GM23338 (cell line): ENCODE data around the gene TMEM239. TPM values are rescaled to one million over a fixed set of nuclear protein-coding genes. Genes with fewer than 3 reads are reported as not detected.

Experiments used
- ATAC-seq: fragments of 200-7000 bp; cut with Tn5 transposase; 3 replicates; pipeline ENCODE4 v1.9.1; 2020
- DNase-seq: peaks from one replicate; pipeline ENCODE4 v3.0.0-alpha.2; 2015; ENCODE audit warnings: low spot score
- H2AFZ ChIP-seq: fragments of 200-600 bp; sonication (generic); 2 replicates; pipeline ENCODE4 v1.8.0; 2016; ENCODE audit warnings: antibody characterized with exemption, mild to moderate bottlenecking, moderate library complexity
- H3F3A ChIP-seq: fragments of 200-600 bp; sonication (generic); replicated peaks from 2 replicates; pipeline ENCODE4 v1.8.0; 2017; ENCODE audit warnings: antibody characterized with exemption, mixed run types, low read depth
- H3K27ac ChIP-seq: fragments of 200-600 bp; sonication (generic); 2 replicates; pipeline ENCODE4 v1.6.1; 2016; ENCODE audit warnings: low read depth
- H3K27me3 ChIP-seq: fragments of 200-600 bp; sonication (generic); 2 replicates; pipeline ENCODE4 v1.8.0; 2016; ENCODE audit warnings: mild to moderate bottlenecking, mixed run types, moderate library complexity; ENCODE audit not compliant: insufficient read depth
- H3K36me3 ChIP-seq: fragments of 200-600 bp; sonication (generic); 2 replicates; pipeline ENCODE4 v1.8.0; 2016; ENCODE audit warnings: mild to moderate bottlenecking; ENCODE audit not compliant: insufficient read depth
- H3K4me1 ChIP-seq: fragments of 200-600 bp; sonication (generic); 2 replicates; pipeline ENCODE4 v1.8.0; 2016; ENCODE audit warnings: mild to moderate bottlenecking, moderate library complexity; ENCODE audit not compliant: insufficient read depth
- H3K4me2 ChIP-seq: fragments of 200-600 bp; sonication (generic); 2 replicates; pipeline ENCODE4 v1.7.1; 2017; ENCODE audit warnings: mixed run types
- H3K4me3 ChIP-seq: fragments of 200-600 bp; sonication (generic); 2 replicates; pipeline ENCODE4 v1.6.1; 2016; ENCODE audit warnings: mixed run types
- H3K79me2 ChIP-seq: fragments of 200-600 bp; sonication (generic); replicated peaks from 2 replicates; pipeline ENCODE4 v1.8.0; 2017; ENCODE audit warnings: mild to moderate bottlenecking; ENCODE audit not compliant: insufficient read depth
- H3K9me2 ChIP-seq: fragments of 200-600 bp; sonication (generic); 2 replicates; pipeline ENCODE4 v1.8.0; 2017; ENCODE audit not compliant: insufficient read depth
- H4K20me1 ChIP-seq: fragments of 200-600 bp; sonication (generic); replicated peaks from 2 replicates; pipeline ENCODE4 v1.8.0; 2017; ENCODE audit warnings: mild to moderate bottlenecking; ENCODE audit not compliant: insufficient read depth
- H3K27ac Mint-ChIP-seq: 2 replicates; pipeline ENCODE4 v1.8.0; 2020; ENCODE audit warnings: inconsistent platforms, mild to moderate bottlenecking, moderate library complexity, mixed read lengths
- H3K27me3 Mint-ChIP-seq: 3 replicates; pipeline ENCODE4 v1.8.0; 2022; ENCODE audit warnings: low read depth, mild to moderate bottlenecking, moderate library complexity, mixed read lengths, inconsistent platforms; ENCODE audit not compliant: insufficient read depth, poor library complexity
- H3K36me3 Mint-ChIP-seq: 3 replicates; pipeline ENCODE4 v1.8.0; 2021; ENCODE audit warnings: low read depth, mild to moderate bottlenecking, inconsistent platforms, moderate library complexity, mixed read lengths
- H3K4me1 Mint-ChIP-seq: 3 replicates; pipeline ENCODE4 v1.8.0; 2020; ENCODE audit warnings: mild to moderate bottlenecking, inconsistent platforms, mixed read lengths
- H3K4me3 Mint-ChIP-seq: 3 replicates; pipeline ENCODE4 v1.8.0; 2021; ENCODE audit warnings: moderate library complexity, mild to moderate bottlenecking, inconsistent platforms, mixed read lengths
- H3K9me3 Mint-ChIP-seq: 3 replicates; pipeline ENCODE4 v1.8.0; 2020; ENCODE audit warnings: moderate library complexity, mild to moderate bottlenecking, inconsistent platforms, mixed read lengths
- CTCF ChIP-seq, 2 experiments: fragments of 200-600 bp in 1 of 2; sonication (generic) in 1 of 2; conservative IDR thresholded peaks; 2 replicates each; pipeline versions ENCODE4 v1.5.1 to v1.6.1; 2016 to 2017; ENCODE audit warnings: antibody characterized with exemption in 2 of 2, low read depth in 2 of 2, mild to moderate bottlenecking in 2 of 2, moderate library complexity in 1 of 2
- JUNB ChIP-seq: IDR thresholded peaks from one replicate; pipeline ENCODE4 v1.6.1; 2016; ENCODE audit warnings: antibody characterized with exemption; ENCODE audit not compliant: unreplicated experiment
- NANOG ChIP-seq: IDR thresholded peaks from 2 replicates; pipeline ENCODE4 v1.6.1; 2016; ENCODE audit warnings: antibody characterized with exemption, borderline replicate concordance
- REST ChIP-seq: IDR thresholded peaks from one replicate; pipeline ENCODE4 v1.6.1; 2018; ENCODE audit warnings: antibody characterized with exemption; ENCODE audit not compliant: unreplicated experiment
- STAT1 ChIP-seq: IDR thresholded peaks from one replicate; pipeline ENCODE4 v1.6.1; 2016; ENCODE audit warnings: antibody characterized with exemption; ENCODE audit not compliant: unreplicated experiment
- ZNF114 ChIP-seq: fragments of 250-450 bp; sonication (Bioruptor Pico); IDR thresholded peaks from 2 replicates; pipeline ENCODE4 v1.5.0; 2020; ENCODE audit warnings: mild to moderate bottlenecking, moderate library complexity
- ZNF331 ChIP-seq: fragments of 250-450 bp; sonication (Bioruptor Pico); IDR thresholded peaks from 2 replicates; pipeline ENCODE4 v1.5.0; 2020; ENCODE audit warnings: low read depth, mild to moderate bottlenecking, moderate library complexity
- ZNF462 ChIP-seq: fragments of 250-450 bp; sonication (Bioruptor Pico); IDR thresholded peaks from 2 replicates; pipeline ENCODE4 v1.5.0; 2020; ENCODE audit warnings: mild to moderate bottlenecking, moderate library complexity
- polyA plus RNA-seq: library from polyadenylated mRNA; unstranded; fragments of >200 nt; fragmentation: Nextera tagmentation; extraction: Ambion mirVana; gene quantifications from 2 replicates; pipeline ENCODE4 v1.2.1, GENCODE V29; 2016
- total RNA-seq: library from RNA; depleted of rRNA; stranded (reverse); fragments of >200 nt; shearing (Covaris generic); gene quantifications from 2 replicates; pipeline ENCODE4 v1.2.3, GENCODE V29; 2014

Gene TMEM239
- total and polyA plus RNA-seq, 2 experiments from 2014 or later = not detected

- no peak overlapping the region for H3K27ac ChIP-seq
- Mint-ChIP-seq H3K4me1 (peaks cover 2% of the 10 kb centered on the region; the same call in 1 of the 3 replicates), H3K4me3 (no peak overlapping the region), H3K27ac (no peak overlapping the region), H3K27me3 (peaks cover 13% of the 10 kb centered on the region), H3K9me3 (no peaks in the 10 kb centered on the region), H3K36me3 (no peaks in the 10 kb centered on the region)
- H4K20me1 ChIP-seq = no peaks in the 10 kb centered on the region
- no peaks in the 10 kb centered on the region for H3K79me2 ChIP-seq
- no peak overlapping the region for H3K4me2 ChIP-seq
- H3K4me3 ChIP-seq = no peak overlapping the region
- DNase-seq = no peak
- ATAC-seq = peak; percentile 39
- no peaks in the 10 kb centered on the region for H3K27me3 ChIP-seq
- no peaks in the 10 kb centered on the region for H3K9me2 ChIP-seq
- H3K4me1 ChIP-seq = no peaks in the 10 kb centered on the region; the same call in 1 of the 2 replicates
- no peak for TF ChIP-seq CTCF (conservative IDR thresholded peaks at IDR 0.05; ENCODE audit: low read depth in 2 of 2)
- TF ChIP-seq STAT1 = no peak
- no peak for TF ChIP-seq ZNF114
- no peak for TF ChIP-seq REST
- TF ChIP-seq NANOG = no peak
- no peak for TF ChIP-seq ZNF331 (CRISPR knock-in tag)
- TF ChIP-seq ZNF462 (CRISPR knock-in tag) = no peak
- TF ChIP-seq JUNB = no peak
- no peaks in the 10 kb centered on the region for H3K36me3 ChIP-seq
- no peak overlapping the region for H2AFZ ChIP-seq
- no peaks in the 10 kb centered on the region for H3F3A ChIP-seq
These were observed 48.2 kb upstream of the TMEM239 start for GRCh38 chr20:2767768-2768631.
